Stimulated activated naive CD4-positive, alpha-beta T cell (primary cell): ENCODE data around the gene CTSZ.
A peak's percentile ranks its signal among the peaks of the same experiment; 100 is the strongest.
"Not testable (repeated sequence)": the region's sequence is repeated elsewhere in the genome, so short reads cannot be mapped to it uniquely, and the experiment has no call there.

Experiments
- DNase-seq, 6 experiments: peaks; one replicate each; lab custom pipeline; 2025; lab: John Stamatoyannopoulos, UW

Gene CTSZ

GRCh38 chr20:59013031-59013951 lies 6.2 kb upstream of the CTSZ start:
- DNase-seq: no peak

- not testable (repeated sequence) for DNase-seq
Measured at GRCh38 chr20:59011874-59012157, 4.8 kb upstream of the CTSZ start.

- DNase-seq: no peak
Measured at GRCh38 chr20:59010995-59011873, 4.2 kb upstream of the CTSZ start.

GRCh38 chr20:59010321-59010994 lies 3.4 kb upstream of the CTSZ start:
- no peak for DNase-seq

GRCh38 chr20:59008715-59009336 lies 1.8 kb upstream of the CTSZ start:
- no peak for DNase-seq

- DNase-seq: no peak
Measured at GRCh38 chr20:59007665-59008511, 834 bp upstream of the CTSZ start.

- peak in 1 of 6 experiments; percentile 20 for DNase-seq
Measured at GRCh38 chr20:59006167-59006863, 739 bp downstream of the CTSZ start.

GRCh38 chr20:59005523-59006166 lies 1.4 kb downstream of the CTSZ start:
- no peak for DNase-seq

GRCh38 chr20:59004763-59005522 lies 2.1 kb downstream of the CTSZ start:
- DNase-seq: peak; percentile 18 to 57 (median 42)

GRCh38 chr20:59004493-59004762 lies 2.6 kb downstream of the CTSZ start:
- DNase-seq: peak in 2 of 6 experiments; percentile 50 to 60

- no peak for DNase-seq
Measured at GRCh38 chr20:59003836-59004492, 3.1 kb downstream of the CTSZ start.

GRCh38 chr20:59002874-59003399 lies 4.1 kb downstream of the CTSZ start:
- DNase-seq: no peak

- no peak for DNase-seq
Measured at GRCh38 chr20:59002388-59002787, 4.7 kb downstream of the CTSZ start.

GRCh38 chr20:59001449-59002171 lies 5.4 kb downstream of the CTSZ start:
- DNase-seq: no peak

GRCh38 chr20:59001068-59001448 lies 6.0 kb downstream of the CTSZ start:
- DNase-seq: no peak

- DNase-seq: no peak
Measured at GRCh38 chr20:59000326-59000725, 6.7 kb downstream of the CTSZ start.

GRCh38 chr20:58998656-58999055 lies 8.4 kb downstream of the CTSZ start:
- DNase-seq: no peak
